ENCODE data around the gene PICALM.

DNA sequence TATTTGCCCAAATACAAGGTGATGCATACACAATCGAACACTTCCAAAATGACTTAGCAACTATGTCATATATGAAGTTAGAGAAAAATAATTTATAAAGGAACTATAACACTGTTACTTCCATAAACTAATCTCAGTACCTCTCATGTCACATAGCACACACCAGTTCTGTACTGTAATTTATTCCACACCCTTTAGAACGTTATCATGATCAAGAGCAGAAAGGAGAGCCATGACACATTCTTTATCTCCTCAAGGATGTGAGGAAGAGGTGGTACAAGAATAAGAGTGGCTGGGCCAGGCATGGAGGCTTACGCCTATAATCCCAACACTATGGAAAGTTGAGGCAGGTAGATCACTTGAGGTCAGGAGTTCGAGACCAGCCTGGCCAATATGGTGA, 31.1 kb downstream of the PICALM start:
- TF ChIP-seq POLR2A (IDR thresholded peaks at IDR 0.05; ENCODE audit: low read depth, low read length) (no peak), CTCF (conservative IDR thresholded peaks at IDR 0.05; ENCODE audit: low read depth, low read length) (no peak), SMC3 (IDR thresholded peaks at IDR 0.05; ENCODE audit: low read depth, low read length) (no peak), CEBPB (IDR thresholded peaks at IDR 0.05; ENCODE audit: low read depth, low read length) (no peak), USF2 (IDR thresholded peaks at IDR 0.05; ENCODE audit: low read depth, low read length) (no peak), FOS (IDR thresholded peaks at IDR 0.05; ENCODE audit: low read depth, low read length) (no peak), MXI1 (IDR thresholded peaks at IDR 0.05; ENCODE audit: borderline replicate concordance, low read depth, low read length) (no peak), MAZ (IDR thresholded peaks at IDR 0.05; ENCODE audit: borderline replicate concordance, low read depth, low read length) (no peak), MAFK (IDR thresholded peaks at IDR 0.05; ENCODE audit: low read depth, low read length) (no peak), RCOR1 (IDR thresholded peaks at IDR 0.05; ENCODE audit: insufficient replicate concordance, low read length) (no peak), RAD21 (IDR thresholded peaks at IDR 0.05; ENCODE audit: low read length) (no peak), NFE2L2 (IDR thresholded peaks at IDR 0.05; ENCODE audit: low read depth, low read length) (no peak)
- TF ChIP-seq, protein P1, sequence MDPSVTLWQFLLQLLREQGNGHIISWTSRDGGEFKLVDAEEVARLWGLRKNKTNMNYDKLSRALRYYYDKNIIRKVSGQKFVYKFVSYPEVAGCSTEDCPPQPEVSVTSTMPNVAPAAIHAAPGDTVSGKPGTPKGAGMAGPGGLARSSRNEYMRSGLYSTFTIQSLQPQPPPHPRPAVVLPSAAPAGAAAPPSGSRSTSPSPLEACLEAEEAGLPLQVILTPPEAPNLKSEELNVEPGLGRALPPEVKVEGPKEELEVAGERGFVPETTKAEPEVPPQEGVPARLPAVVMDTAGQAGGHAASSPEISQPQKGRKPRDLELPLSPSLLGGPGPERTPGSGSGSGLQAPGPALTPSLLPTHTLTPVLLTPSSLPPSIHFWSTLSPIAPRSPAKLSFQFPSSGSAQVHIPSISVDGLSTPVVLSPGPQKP (IDR thresholded peaks at IDR 0.05; ENCODE audit: borderline replicate concordance, low read depth, low read length): no peak

Measured in IMR-90 (cell line).